Measurements from ENCODE around the gene BBS12. TPM values are rescaled to one million over a fixed set of nuclear protein-coding genes. Genes with fewer than 3 reads are reported as not detected.

BBS12 gene
- polyA plus RNA-seq, 1 experiment, result 1.9 TPM

GRCh38 chr4:122706511-122706910 is 26.0 kb upstream of the BBS12 start:
- CTCF ChIA-PET, result no interaction called here
- no peak for TF ChIP-seq CTCF (IDR thresholded peaks at IDR 0.05; ENCODE audit: insufficient read depth, low read depth, low read length)
- Histone ChIP-seq H3K36me3 (ENCODE audit: control insufficient read depth, insufficient read depth, low read length) (no peaks in the 10 kb centered on the region), H3K4me3 (ENCODE audit: low read depth, low read length) (no peak overlapping the region), H3K27me3 (ENCODE audit: control insufficient read depth, insufficient read depth, low read length) (no peaks in the 10 kb centered on the region)
- DNase-seq (ENCODE audit: low read depth), result no peak
- POLR2A ChIA-PET, result no interaction called here

- ChIA-PET POLR2A (no interaction called here), CTCF (interaction anchor here (1.5 kb wide), 1 partner anchor 105 kb away, joined by 5 read pairs; no protein-coding TSS in a partner anchor)
- H3K4me3 ChIP-seq (ENCODE audit: low read depth, low read length), result no peak overlapping the region
- no peak for TF ChIP-seq CTCF (IDR thresholded peaks at IDR 0.05; ENCODE audit: insufficient read depth, low read depth, low read length)
- DNase-seq (ENCODE audit: low read depth), result no peak
- no peaks in the 10 kb centered on the region for H3K36me3 ChIP-seq (ENCODE audit: control insufficient read depth, insufficient read depth, low read length)
- H3K27me3 ChIP-seq (ENCODE audit: control insufficient read depth, insufficient read depth, low read length), result no peaks in the 10 kb centered on the region
Measured at GRCh38 chr4:122707497-122707896, 25.0 kb upstream of the BBS12 start.

DNA sequence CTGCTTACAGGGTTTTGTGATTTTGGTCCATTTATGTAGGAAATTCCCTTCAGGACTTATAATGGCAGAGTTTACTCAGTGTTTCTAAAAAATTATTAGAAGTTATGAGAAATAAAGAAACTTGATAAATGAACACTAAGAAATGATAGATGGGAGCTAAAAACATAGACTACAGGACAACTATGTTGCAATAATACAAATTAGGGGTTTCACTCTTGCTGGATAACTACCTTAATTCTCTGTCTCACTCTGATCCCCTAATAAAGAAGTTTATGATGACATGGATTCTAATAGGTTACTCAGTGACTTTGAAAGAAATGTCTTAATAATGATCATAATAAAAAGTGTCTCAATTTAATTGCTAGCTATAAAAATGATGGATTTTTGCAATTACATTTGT is 23.3 kb upstream of the BBS12 start:
- no peak for DNase-seq (ENCODE audit: low read depth)
- ChIA-PET CTCF (interaction anchor here (1.3 to 2.0 kb wide), 3 partner anchors 17 to 131 kb away, joined by 3 to 8 read pairs (median 6); no protein-coding TSS in a partner anchor), POLR2A (no interaction called here)
- no peak for TF ChIP-seq CTCF (IDR thresholded peaks at IDR 0.05; ENCODE audit: insufficient read depth, low read depth, low read length)
- Histone ChIP-seq H3K36me3 (ENCODE audit: control insufficient read depth, insufficient read depth, low read length) (no peaks in the 10 kb centered on the region), H3K4me3 (ENCODE audit: low read depth, low read length) (no peak overlapping the region), H3K27me3 (ENCODE audit: control insufficient read depth, insufficient read depth, low read length) (no peaks in the 10 kb centered on the region)

DNA sequence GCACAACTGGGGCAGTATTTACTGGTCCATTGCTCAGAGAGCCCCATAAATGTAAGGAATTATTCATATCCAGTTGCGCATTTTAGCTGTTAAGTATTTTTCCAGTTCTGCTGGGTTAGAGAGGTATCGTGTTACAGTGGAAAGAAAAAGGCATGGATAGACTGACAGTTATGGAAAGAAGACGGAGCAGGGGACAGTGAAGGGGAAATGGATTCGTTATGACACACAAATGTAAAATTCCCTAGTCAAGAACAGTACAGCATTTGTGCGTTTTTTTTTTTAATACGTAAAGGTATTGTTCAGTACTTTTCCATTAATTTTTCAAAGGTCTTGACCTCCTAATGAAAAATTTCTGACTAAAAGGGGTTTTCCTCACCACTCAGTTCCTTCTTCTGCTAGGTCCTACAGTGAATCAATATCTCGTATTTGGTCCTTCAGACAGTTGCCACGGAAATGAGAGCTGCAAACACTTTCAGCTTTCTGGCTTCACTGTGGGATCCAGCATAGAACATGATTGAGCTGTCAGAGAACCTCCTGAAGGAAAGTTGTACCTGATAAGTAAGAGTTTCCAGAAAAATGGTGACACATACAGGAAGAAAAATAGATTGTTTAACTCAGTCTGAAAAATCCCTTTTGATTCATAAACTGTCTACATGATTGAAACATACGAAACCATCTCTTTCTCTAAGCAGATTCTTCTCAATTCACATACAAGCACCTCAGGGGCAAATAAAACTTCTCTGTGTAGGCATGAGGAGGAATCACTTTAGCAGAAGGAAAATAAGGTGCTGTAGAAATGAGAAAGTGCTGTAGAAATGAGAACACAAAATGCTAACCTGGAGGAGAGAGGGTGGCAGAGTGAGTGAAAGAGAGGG is 21.8 kb upstream of the BBS12 start:
- no peak overlapping the region for H3K4me3 ChIP-seq (ENCODE audit: low read depth, low read length)
- POLR2A ChIA-PET, result no interaction called here
- no peak for TF ChIP-seq CTCF (IDR thresholded peaks at IDR 0.05; ENCODE audit: insufficient read depth, low read depth, low read length)

GRCh38 chr4:122711919-122712318 is 20.6 kb upstream of the BBS12 start:
- H3K36me3 ChIP-seq (ENCODE audit: control insufficient read depth, insufficient read depth, low read length), result no peaks in the 10 kb centered on the region
- no peaks in the 10 kb centered on the region for H3K27me3 ChIP-seq (ENCODE audit: control insufficient read depth, insufficient read depth, low read length)
- ChIA-PET POLR2A (interaction anchor here (0.7 kb wide), 1 partner anchor 188 kb away, joined by 3 read pairs; no protein-coding TSS in a partner anchor), CTCF (interaction anchor here (1.0 kb wide), 1 partner anchor 11 kb away, joined by 4 read pairs; no protein-coding TSS in a partner anchor)
- H3K4me3 ChIP-seq (ENCODE audit: low read depth, low read length), result no peak overlapping the region
- DNase-seq (ENCODE audit: low read depth), result no peak
- no peak for TF ChIP-seq CTCF (IDR thresholded peaks at IDR 0.05; ENCODE audit: insufficient read depth, low read depth, low read length)

More for the DNA sequence above, 21.8 kb upstream of the BBS12 start:
- CTCF ChIA-PET, result interaction anchor here (1.0 to 2.0 kb wide), 3 partner anchors 10 to 132 kb away, joined by 4 to 8 read pairs (median 6); no protein-coding TSS in a partner anchor
- no peak for DNase-seq (ENCODE audit: low read depth)
- no peaks in the 10 kb centered on the region for H3K27me3 ChIP-seq (ENCODE audit: control insufficient read depth, insufficient read depth, low read length)
- H3K36me3 ChIP-seq (ENCODE audit: control insufficient read depth, insufficient read depth, low read length), result no peaks in the 10 kb centered on the region
